ENCODE data around the gene NCBP1. TPM values are rescaled to one million over a fixed set of nuclear protein-coding genes. Genes with fewer than 3 reads are reported as not detected.
"Not testable (repeated sequence)": the region's sequence is repeated elsewhere in the genome, so short reads cannot be mapped to it uniquely, and the experiment has no call there.

NCBP1 gene
- total RNA-seq, 1 experiment from 2014 or later: 23.0 TPM

- Histone ChIP-seq H3F3A (ENCODE audit: low read length, unreplicated experiment) (no peaks in the 10 kb centered on the region), H2AFZ (ENCODE audit: low read length) (no peak overlapping the region), H3K36me3 (ENCODE audit: low read depth, low read length) (no peaks in the 10 kb centered on the region), H3K4me3 (ENCODE audit: low read length) (no peak overlapping the region), H3K9me2 (replicated peaks; ENCODE audit: low read length) (no peaks in the 10 kb centered on the region), H3K4me1 (ENCODE audit: insufficient read depth, low read length) (no peaks in the 10 kb centered on the region), H3K4me2 (ENCODE audit: low read length) (no peak overlapping the region), H4K20me1 (ENCODE audit: low read length) (no peaks in the 10 kb centered on the region), H3K79me2 (ENCODE audit: low read length) (no peaks in the 10 kb centered on the region), H3K9ac (ENCODE audit: low read length) (no peak overlapping the region), H3K9me3 (ENCODE audit: low read length) (no peaks in the 10 kb centered on the region), H3K27ac (ENCODE audit: low read length) (no peak overlapping the region), H3K27me3 (ENCODE audit: low read length) (no peaks in the 10 kb centered on the region)
- ChIA-PET CTCF (no interaction called here), POLR2A (ENCODE audit: unreplicated experiment) (no interaction called here)
- BruUV-seq (replicated peaks): no TSS peak
- TF ChIP-seq EZH2 (IDR thresholded peaks at IDR 0.05; ENCODE audit: low read length, unreplicated experiment) (no peak), EZH2phosphoT487 (IDR thresholded peaks at IDR 0.05; ENCODE audit: borderline replicate concordance, low read length) (no peak)
- TF ChIP-seq, protein P1, sequence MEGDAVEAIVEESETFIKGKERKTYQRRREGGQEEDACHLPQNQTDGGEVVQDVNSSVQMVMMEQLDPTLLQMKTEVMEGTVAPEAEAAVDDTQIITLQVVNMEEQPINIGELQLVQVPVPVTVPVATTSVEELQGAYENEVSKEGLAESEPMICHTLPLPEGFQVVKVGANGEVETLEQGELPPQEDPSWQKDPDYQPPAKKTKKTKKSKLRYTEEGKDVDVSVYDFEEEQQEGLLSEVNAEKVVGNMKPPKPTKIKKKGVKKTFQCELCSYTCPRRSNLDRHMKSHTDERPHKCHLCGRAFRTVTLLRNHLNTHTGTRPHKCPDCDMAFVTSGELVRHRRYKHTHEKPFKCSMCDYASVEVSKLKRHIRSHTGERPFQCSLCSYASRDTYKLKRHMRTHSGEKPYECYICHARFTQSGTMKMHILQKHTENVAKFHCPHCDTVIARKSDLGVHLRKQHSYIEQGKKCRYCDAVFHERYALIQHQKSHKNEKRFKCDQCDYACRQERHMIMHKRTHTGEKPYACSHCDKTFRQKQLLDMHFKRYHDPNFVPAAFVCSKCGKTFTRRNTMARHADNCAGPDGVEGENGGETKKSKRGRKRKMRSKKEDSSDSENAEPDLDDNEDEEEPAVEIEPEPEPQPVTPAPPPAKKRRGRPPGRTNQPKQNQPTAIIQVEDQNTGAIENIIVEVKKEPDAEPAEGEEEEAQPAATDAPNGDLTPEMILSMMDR (conservative IDR thresholded peaks at IDR 0.05; ENCODE audit: low read depth, low read length): no peak
- intact Hi-C loops (cut with micrococcal nuclease): loop anchor here (5.0 kb wide), 1 partner anchor 206 kb away; the partner anchor contains the start of gene TDRD7
- ATAC-seq (no peak), DNase-seq (no peak)
Observed at GRCh38 chr9:97617939-97618416, 15.6 kb upstream of the NCBP1 start.

DNA sequence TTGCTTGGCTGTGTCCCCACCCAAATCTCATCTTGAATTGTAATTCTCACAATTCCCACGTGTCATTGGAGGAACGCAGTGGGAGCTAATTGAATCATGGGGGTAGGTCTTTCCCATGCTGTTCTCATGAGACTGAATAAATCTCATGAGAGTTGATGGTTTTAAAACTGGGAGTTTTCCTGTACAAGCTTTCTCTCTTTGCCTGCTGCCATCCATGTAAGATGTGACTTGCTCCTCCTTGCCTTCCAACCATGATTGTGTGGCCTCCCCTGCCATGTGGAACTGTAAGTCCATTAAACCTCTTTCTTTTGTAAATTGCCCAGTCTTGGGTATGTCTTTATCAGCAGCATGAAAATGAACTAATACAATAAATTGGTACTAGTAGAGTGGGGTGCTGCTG is 13.6 kb upstream of the NCBP1 start:
- CTCF ChIA-PET; ATAC-seq; H2AFZ ChIP-seq (ENCODE audit: low read length); H3K27me3 ChIP-seq (ENCODE audit: low read length); H3K4me3 ChIP-seq (ENCODE audit: low read length); H3K79me2 ChIP-seq (ENCODE audit: low read length); BruUV-seq (replicated peaks); H3K36me3 ChIP-seq (ENCODE audit: low read depth, low read length); H3K9me3 ChIP-seq (ENCODE audit: low read length); DNase-seq; H4K20me1 ChIP-seq (ENCODE audit: low read length); H3F3A ChIP-seq (ENCODE audit: low read length, unreplicated experiment); H3K4me1 ChIP-seq (ENCODE audit: insufficient read depth, low read length); H3K27ac ChIP-seq (ENCODE audit: low read length); H3K9ac ChIP-seq (ENCODE audit: low read length); H3K9me2 ChIP-seq (replicated peaks; ENCODE audit: low read length); H3K4me2 ChIP-seq (ENCODE audit: low read length); intact Hi-C loops (cut with micrococcal nuclease); POLR2A ChIA-PET (ENCODE audit: unreplicated experiment): not testable (repeated sequence)

DNA sequence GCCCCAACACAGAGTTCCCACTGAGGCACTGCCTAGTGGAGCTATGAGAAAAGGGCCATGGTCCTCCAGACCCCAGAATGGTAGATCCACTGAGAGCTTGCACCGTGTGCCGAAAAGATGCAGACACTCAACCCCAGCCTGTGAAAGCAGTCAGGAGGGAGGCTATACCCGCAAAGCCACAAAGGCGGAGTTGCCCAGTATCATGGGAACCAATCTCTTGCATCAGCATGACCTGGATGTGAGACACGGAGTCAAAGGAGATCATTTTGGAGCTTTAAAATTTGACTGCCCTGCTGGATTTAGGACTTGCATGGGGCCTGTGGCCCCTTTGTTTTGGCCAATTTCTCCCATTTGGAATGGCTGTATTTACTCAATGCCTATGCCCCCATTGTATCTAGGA is 11.1 kb upstream of the NCBP1 start:
- BruUV-seq (replicated peaks); H3K27me3 ChIP-seq (ENCODE audit: low read length); intact Hi-C loops (cut with micrococcal nuclease); POLR2A ChIA-PET (ENCODE audit: unreplicated experiment); H4K20me1 ChIP-seq (ENCODE audit: low read length); DNase-seq; H3K79me2 ChIP-seq (ENCODE audit: low read length); H3K9ac ChIP-seq (ENCODE audit: low read length); H3K9me3 ChIP-seq (ENCODE audit: low read length); H3K4me1 ChIP-seq (ENCODE audit: insufficient read depth, low read length); H3K9me2 ChIP-seq (replicated peaks; ENCODE audit: low read length); ATAC-seq; CTCF ChIA-PET; H3K36me3 ChIP-seq (ENCODE audit: low read depth, low read length); H2AFZ ChIP-seq (ENCODE audit: low read length); H3K4me3 ChIP-seq (ENCODE audit: low read length); H3F3A ChIP-seq (ENCODE audit: low read length, unreplicated experiment); H3K4me2 ChIP-seq (ENCODE audit: low read length); H3K27ac ChIP-seq (ENCODE audit: low read length): not testable (repeated sequence)

- H3K36me3 ChIP-seq (ENCODE audit: low read depth, low read length): no peaks in the 10 kb centered on the region; the same call in 1 of the 2 replicates
- H3K9ac ChIP-seq (ENCODE audit: low read length): no peak overlapping the region
- intact Hi-C loops (cut with micrococcal nuclease): no loop called here
- no peaks in the 10 kb centered on the region for H4K20me1 ChIP-seq (ENCODE audit: low read length)
- H3K27ac ChIP-seq (ENCODE audit: low read length): no peak overlapping the region
- no TSS peak for BruUV-seq (replicated peaks)
- ATAC-seq (no peak), DNase-seq (no peak)
- no peaks in the 10 kb centered on the region for H3K27me3 ChIP-seq (ENCODE audit: low read length)
- H2AFZ ChIP-seq (ENCODE audit: low read length): no peak overlapping the region
- no peak overlapping the region for H3K4me2 ChIP-seq (ENCODE audit: low read length)
- H3K4me3 ChIP-seq (ENCODE audit: low read length): no peak overlapping the region
- H3F3A ChIP-seq (ENCODE audit: low read length, unreplicated experiment): no peaks in the 10 kb centered on the region
- ChIA-PET POLR2A (ENCODE audit: unreplicated experiment) (no interaction called here), CTCF (no interaction called here)
- H3K79me2 ChIP-seq (ENCODE audit: low read length): peaks cover 9% of the 10 kb centered on the region
- TF ChIP-seq EZH2 (IDR thresholded peaks at IDR 0.05; ENCODE audit: low read length, unreplicated experiment) (no peak), EZH2phosphoT487 (IDR thresholded peaks at IDR 0.05; ENCODE audit: borderline replicate concordance, low read length) (no peak)
- TF ChIP-seq, protein P1 (conservative IDR thresholded peaks at IDR 0.05; ENCODE audit: low read depth, low read length): no peak
- no peaks in the 10 kb centered on the region for H3K4me1 ChIP-seq (ENCODE audit: insufficient read depth, low read length)
- H3K9me2 ChIP-seq (replicated peaks; ENCODE audit: low read length): no peaks in the 10 kb centered on the region
- no peaks in the 10 kb centered on the region for H3K9me3 ChIP-seq (ENCODE audit: low read length)
Observed at GRCh38 chr9:97623946-97624345, 9.7 kb upstream of the NCBP1 start.

Measured in PC-3 (cell line).